Tibial artery (tissue), 4 donors: Measurements from ENCODE around the gene NLGN3.

Experiments used
- DNase-seq, 2 donors: peaks; one replicate each; pipeline ENCODE4 v3.0.0-alpha.2; 2019
- H3K27ac ChIP-seq, 2 donors: fragments of 200-600 bp; sonication (generic) in 1 of 2; 1 replicate in 1 of 2; 2 replicates in 1 of 2; pipeline ENCODE4 v1.5.1; 2018 to 2019; ENCODE audit warnings: mild to moderate bottlenecking in 1 of 2
- H3K27me3 ChIP-seq, 2 donors: fragments of 200-600 bp; sonication (generic) in 1 of 2; one replicate each; pipeline versions ENCODE4 v1.5.1 to v1.6.0; 2016 to 2019
- H3K36me3 ChIP-seq, 3 donors: fragments of 200-600 bp; sonication (generic) in 2 of 3; one replicate each; pipeline ENCODE4 v1.5.1; 2016 to 2019; ENCODE audit warnings: mild to moderate bottlenecking in 2 of 3
- H3K4me1 ChIP-seq, 4 donors: fragments of 200-600 bp; sonication (generic) in 2 of 4; 1 replicate in 3 of 4; 2 replicates in 1 of 4; pipeline ENCODE4 v1.5.1; 2016 to 2019
- H3K4me3 ChIP-seq, 2 donors: fragments of 200-600 bp; sonication (generic) in 1 of 2; 1 replicate in 1 of 2; 2 replicates in 1 of 2; pipeline ENCODE4 v1.5.1; 2018 to 2019; ENCODE audit warnings: mild to moderate bottlenecking in 2 of 2
- H3K9me3 ChIP-seq, 3 donors: fragments of 200-600 bp; sonication (generic) in 1 of 3; one replicate each; pipeline ENCODE4 v1.5.1; 2016 to 2019
- intact Hi-C: fragments of 100-400 bp; cut with DNase I; formaldehyde crosslinking; loops from one replicate; pipeline ENCODE4 v1.15.0; 2023; ENCODE audit warnings: low total_unique reads
- TF ChIP-seq, protein P1 (sequence below), 2 experiments: fragments of 200-600 bp in 1 of 2; fragments of 450-650 bp in 1 of 2; IDR thresholded peaks; one replicate each; pipeline ENCODE4 v1.5.1; 2017 to 2019; ENCODE audit warnings: antibody characterized with exemption in 2 of 2, mild to moderate bottlenecking in 1 of 2, moderate library complexity in 1 of 2

NLGN3 gene

GRCh38 chrX:71103110-71103983 lies 41.3 kb upstream of the NLGN3 start:
- TF ChIP-seq, protein P1, sequence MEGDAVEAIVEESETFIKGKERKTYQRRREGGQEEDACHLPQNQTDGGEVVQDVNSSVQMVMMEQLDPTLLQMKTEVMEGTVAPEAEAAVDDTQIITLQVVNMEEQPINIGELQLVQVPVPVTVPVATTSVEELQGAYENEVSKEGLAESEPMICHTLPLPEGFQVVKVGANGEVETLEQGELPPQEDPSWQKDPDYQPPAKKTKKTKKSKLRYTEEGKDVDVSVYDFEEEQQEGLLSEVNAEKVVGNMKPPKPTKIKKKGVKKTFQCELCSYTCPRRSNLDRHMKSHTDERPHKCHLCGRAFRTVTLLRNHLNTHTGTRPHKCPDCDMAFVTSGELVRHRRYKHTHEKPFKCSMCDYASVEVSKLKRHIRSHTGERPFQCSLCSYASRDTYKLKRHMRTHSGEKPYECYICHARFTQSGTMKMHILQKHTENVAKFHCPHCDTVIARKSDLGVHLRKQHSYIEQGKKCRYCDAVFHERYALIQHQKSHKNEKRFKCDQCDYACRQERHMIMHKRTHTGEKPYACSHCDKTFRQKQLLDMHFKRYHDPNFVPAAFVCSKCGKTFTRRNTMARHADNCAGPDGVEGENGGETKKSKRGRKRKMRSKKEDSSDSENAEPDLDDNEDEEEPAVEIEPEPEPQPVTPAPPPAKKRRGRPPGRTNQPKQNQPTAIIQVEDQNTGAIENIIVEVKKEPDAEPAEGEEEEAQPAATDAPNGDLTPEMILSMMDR (IDR thresholded peaks at IDR 0.05), result no peak
- DNase-seq, result no peak
- H3K4me1 ChIP-seq, result peaks cover 0 to 4% (median 2%) of the 10 kb centered on the region in 4 donors
- no peaks in the 10 kb centered on the region for H3K36me3 ChIP-seq
- H3K27ac ChIP-seq, result no peak overlapping the region
- H3K9me3 ChIP-seq, result no peaks in the 10 kb centered on the region
- no peaks in the 10 kb centered on the region for H3K27me3 ChIP-seq
- H3K4me3 ChIP-seq, result no peak overlapping the region
- intact Hi-C loops, result no loop called here

- no peak for DNase-seq
- Histone ChIP-seq H3K4me3 (no peak overlapping the region), H3K9me3 (no peaks in the 10 kb centered on the region), H3K27ac (no peak overlapping the region), H3K36me3 (no peaks in the 10 kb centered on the region), H3K4me1 (no peaks in the 10 kb centered on the region), H3K27me3 (no peaks in the 10 kb centered on the region)
- TF ChIP-seq, protein P1 (IDR thresholded peaks at IDR 0.05), result no peak
- intact Hi-C loops, result no loop called here
Observed at GRCh38 chrX:71105628-71106027, 39.0 kb upstream of the NLGN3 start.

DNA sequence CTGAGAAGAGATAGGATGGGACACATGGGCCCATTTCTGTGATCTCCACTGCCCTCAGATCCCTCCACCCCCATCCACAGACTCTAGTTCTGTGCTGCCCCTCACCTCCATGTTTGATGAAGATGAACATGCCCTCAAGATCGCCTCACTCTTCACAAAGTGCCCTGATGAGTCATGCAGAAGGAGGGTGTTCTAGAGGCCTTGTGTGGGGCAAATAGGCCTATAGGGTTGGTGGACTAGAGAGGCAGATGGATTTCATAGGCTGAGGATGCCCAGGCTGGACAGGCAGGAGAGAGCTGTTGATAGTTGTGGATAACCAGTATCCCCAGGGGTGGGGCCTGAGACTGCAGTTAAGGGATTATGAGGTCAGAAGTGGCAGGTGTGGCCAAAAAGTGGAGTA lies 38.2 kb upstream of the NLGN3 start, which contains the start of gene CXorf65:
CXorf65 (minus strand) TSS at position 314 of the 400 bp plus-strand sequence; CDS start at position 130, 184 bp downstream.
- no peak for DNase-seq
- no peaks in the 10 kb centered on the region for H3K4me1 ChIP-seq
- no peaks in the 10 kb centered on the region for H3K36me3 ChIP-seq
- H3K4me3 ChIP-seq, result no peak within 1 kb of the TSS
- no peaks in the 10 kb centered on the region for H3K9me3 ChIP-seq
- H3K27ac ChIP-seq, result no peak within 1 kb of the TSS
- no peaks in the 10 kb centered on the region for H3K27me3 ChIP-seq
- intact Hi-C loops, result no loop called here
- TF ChIP-seq, protein P1 (IDR thresholded peaks at IDR 0.05), result no peak

DNA sequence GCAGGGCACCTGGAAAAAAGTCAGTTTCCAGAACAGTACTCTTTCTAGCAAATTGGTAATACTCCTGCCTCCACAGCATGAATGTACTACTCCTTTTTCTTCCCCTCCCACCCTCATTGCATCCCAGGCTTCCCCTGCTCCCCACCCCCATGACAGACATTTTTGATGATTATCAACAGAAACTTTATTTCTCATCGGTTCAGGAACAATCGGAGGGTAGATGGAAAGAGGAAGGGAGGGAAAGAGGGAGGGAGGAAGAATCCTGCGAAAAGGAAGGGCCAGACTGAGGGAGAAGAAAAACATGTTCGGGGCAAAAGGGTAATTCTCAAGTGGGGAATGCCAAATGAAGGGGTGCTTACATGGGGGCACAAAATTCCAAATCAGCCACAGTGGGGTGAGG lies 37.4 kb upstream of the NLGN3 start:
- no peaks in the 10 kb centered on the region for H3K36me3 ChIP-seq
- no peaks in the 10 kb centered on the region for H3K4me1 ChIP-seq
- TF ChIP-seq, protein P1 (IDR thresholded peaks at IDR 0.05), result no peak
- no peak for DNase-seq
- H3K27me3 ChIP-seq, result no peaks in the 10 kb centered on the region
- no peak overlapping the region for H3K4me3 ChIP-seq
- H3K27ac ChIP-seq, result no peak overlapping the region
- H3K9me3 ChIP-seq, result no peaks in the 10 kb centered on the region
- intact Hi-C loops, result no loop called here

- no peaks in the 10 kb centered on the region for H3K9me3 ChIP-seq
- no peak overlapping the region for H3K4me3 ChIP-seq
- intact Hi-C loops, result no loop called here
- H3K36me3 ChIP-seq, result no peaks in the 10 kb centered on the region
- no peak for DNase-seq
- no peaks in the 10 kb centered on the region for H3K4me1 ChIP-seq
- H3K27me3 ChIP-seq, result no peaks in the 10 kb centered on the region
- H3K27ac ChIP-seq, result no peak overlapping the region
- TF ChIP-seq, protein P1 (IDR thresholded peaks at IDR 0.05), result no peak
Observed at GRCh38 chrX:71107762-71108360, 36.8 kb upstream of the NLGN3 start.
